ENCODE measurements around the gene TMEM184B.

- TF ChIP-seq POLR2A (IDR thresholded peaks at IDR 0.05) (peak in 1 of 2 donors; percentile 21), CTCF (IDR thresholded peaks at IDR 0.05) (no peak)
These were observed 53.9 kb downstream of the TMEM184B start for GRCh38 chr22:38218661-38219622.
